ENCODE measurements around the gene SH3GLB2.
A peak's percentile ranks its signal among the peaks of the same experiment; 100 is the strongest.

The SH3GLB2 gene

GRCh38 chr9:129028192-129028966 is at the start of gene SH3GLB2:
Gene SH3GLB2 (minus strand): TSS chr9:129028331. CDS start chr9:129028154, 177 bp downstream.
- DNase-seq, result peak; percentile 61

GRCh38 chr9:129077236-129077635 is 49.1 kb upstream of the SH3GLB2 start:
- DNase-seq, result no peak

DNA sequence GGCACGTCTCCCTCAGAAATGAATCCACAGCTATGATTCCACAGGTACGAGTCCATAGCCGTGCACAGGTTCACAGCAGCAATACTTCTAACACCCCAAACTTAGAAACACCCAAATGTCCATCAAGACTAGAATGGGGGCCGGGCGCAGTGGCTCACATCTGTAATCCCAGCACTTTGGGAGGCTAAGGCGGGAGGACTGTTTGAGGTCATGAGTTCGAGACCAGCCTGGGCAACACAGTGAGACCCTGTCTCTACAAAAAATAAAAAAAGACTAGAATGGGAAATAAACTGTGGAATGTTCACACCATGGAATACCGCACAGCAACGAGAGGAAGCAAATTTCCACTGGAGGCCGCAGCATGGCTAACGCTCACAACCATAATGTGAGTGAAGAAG is 48.5 kb upstream of the SH3GLB2 start:
- no peak for DNase-seq

- no peak for DNase-seq
Observed at GRCh38 chr9:129075996-129076639, 48.0 kb upstream of the SH3GLB2 start.

DNA sequence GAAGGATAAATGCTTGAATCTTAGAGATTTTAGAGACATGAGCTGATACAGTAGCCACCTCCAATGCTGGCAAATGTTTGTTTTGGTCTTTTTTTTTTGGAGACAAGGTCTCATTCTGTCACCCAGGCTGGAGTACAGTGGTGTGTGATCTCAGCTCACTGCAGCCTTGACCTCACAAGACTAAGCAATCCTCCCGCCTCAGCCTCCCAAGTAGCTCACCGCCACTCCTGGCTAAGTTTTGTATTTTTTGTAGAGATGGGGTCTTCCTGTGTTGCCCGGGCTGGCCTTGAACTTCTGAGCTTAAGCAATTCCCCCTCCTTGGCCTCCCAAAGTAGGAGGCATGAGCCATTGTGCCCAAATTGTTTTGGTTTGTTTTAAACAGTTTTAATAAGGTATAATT is 46.0 kb upstream of the SH3GLB2 start:
- no peak for DNase-seq

DNA sequence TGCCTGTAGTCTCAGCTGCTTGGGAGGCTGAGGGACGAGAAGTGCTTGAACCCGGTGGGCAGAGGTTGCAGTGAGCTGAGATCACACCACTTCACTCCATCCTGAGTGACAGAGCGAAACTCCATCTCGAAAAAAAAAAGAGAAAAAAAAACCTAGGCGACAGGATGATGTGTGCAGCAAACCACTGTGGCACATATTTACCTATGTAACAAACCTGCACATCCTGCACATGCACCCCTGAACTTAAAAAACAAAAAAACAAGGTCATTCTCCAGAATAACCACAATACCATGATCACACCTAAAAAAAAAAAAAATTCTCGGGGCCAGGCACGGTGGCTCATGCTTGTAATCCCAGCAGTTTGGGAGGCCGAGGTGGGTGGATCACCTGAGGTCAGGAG is 45.3 kb upstream of the SH3GLB2 start:
- DNase-seq, result no peak

- no peak for DNase-seq
Observed at GRCh38 chr9:129072171-129072570, 44.0 kb upstream of the SH3GLB2 start.

GRCh38 chr9:129071526-129072126 is 43.5 kb upstream of the SH3GLB2 start:
- no peak for DNase-seq

- DNase-seq, result no peak
Observed at GRCh38 chr9:129070696-129071525, 42.8 kb upstream of the SH3GLB2 start.

- DNase-seq, result no peak
Observed at GRCh38 chr9:129069862-129070641, 41.9 kb upstream of the SH3GLB2 start.

- no peak for DNase-seq
Observed at GRCh38 chr9:129068990-129069861, 41.1 kb upstream of the SH3GLB2 start.

GRCh38 chr9:129068110-129068509 is 40.0 kb upstream of the SH3GLB2 start:
- no peak for DNase-seq

- no peak for DNase-seq
Observed at GRCh38 chr9:129064499-129064908, 36.4 kb upstream of the SH3GLB2 start.

GRCh38 chr9:129063061-129063460 is 34.9 kb upstream of the SH3GLB2 start:
- no peak for DNase-seq

DNA sequence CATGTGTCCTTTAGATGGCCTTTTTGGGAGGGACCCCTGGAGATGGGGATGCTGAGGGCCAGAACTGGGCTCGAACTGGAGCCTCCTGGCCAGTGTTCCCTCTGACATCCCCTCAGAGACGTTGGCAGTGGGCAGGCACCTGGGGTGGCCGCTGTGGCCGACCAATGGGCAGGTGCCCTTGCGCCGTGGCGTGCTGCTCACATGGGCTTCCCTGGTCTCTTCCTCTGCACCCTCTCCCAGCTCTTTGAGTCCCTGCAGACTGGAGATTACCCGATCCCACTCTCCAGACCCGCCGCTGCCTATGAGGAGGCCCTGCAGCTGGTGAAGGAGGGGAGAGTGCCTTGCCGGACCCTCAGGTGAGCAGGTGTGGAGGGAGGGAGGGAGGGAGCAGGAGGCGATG is 32.9 kb upstream of the SH3GLB2 start:
- DNase-seq, result no peak

GRCh38 chr9:129059796-129060785 is 32.0 kb upstream of the SH3GLB2 start:
- no peak for DNase-seq

- DNase-seq, result no peak
Observed at GRCh38 chr9:129058965-129059795, 31.0 kb upstream of the SH3GLB2 start.

DNA sequence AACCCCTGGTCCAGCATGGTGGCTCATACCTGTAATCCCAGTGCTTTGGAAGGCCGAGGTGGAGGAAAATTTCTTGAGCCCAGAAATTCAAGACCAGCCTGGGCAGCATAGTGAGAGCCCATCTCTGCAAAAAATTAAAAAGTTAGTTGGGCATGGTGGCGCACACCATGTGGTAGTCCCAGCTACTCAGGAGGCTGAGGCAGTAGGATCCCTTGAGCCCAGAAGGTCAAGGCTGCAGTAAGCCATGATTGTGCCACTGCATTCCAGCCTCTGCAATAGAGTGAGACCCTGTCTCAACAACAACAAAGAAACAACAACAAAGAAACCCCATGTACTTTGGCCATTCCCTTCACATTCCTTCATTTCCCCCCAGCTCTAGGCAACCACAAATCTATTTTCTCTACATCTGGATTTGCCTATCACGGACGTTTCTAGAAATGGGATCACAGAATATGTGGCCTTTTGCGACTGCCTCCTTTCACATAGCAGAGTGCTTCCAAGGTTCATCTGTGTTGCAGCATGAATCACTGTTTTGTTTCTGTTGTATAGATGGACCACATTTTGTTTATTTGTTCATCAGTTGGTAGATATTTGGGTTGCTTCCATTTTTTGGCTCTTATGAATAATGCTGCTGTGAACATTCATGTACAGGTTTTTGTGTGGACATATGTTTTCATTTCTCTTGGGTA is 26.2 kb upstream of the SH3GLB2 start:
- no peak for DNase-seq

Data from NCI-H226 (cell line).